Astrocyte of the cerebellum (primary cell): Measurements from ENCODE around the gene TMEM273.

ENCODE experiments used
- DNase-seq: peaks from one replicate; pipeline ENCODE4 v3.0.0-alpha.2; 2011; ENCODE audit warnings: low read depth
- H3K4me3 ChIP-seq: 2 replicates; pipeline ENCODE4 v1.5.1; 2011; ENCODE audit warnings: mild to moderate bottlenecking, low read depth, low read length, moderate library complexity
- CTCF ChIP-seq: IDR thresholded peaks from 2 replicates; pipeline ENCODE4 v1.5.1; 2012; ENCODE audit warnings: low read length, low read depth, moderate library complexity, mild to moderate bottlenecking; ENCODE audit errors: missing control alignments
- in situ Hi-C: cut with HindIII; loops from 2 replicates; pipeline ENCODE4 v1.10.0; 2017; ENCODE audit warnings: low sequenced_read_pairs

The TMEM273 gene

GRCh38 chr10:49153115-49153514 is 35.1 kb downstream of the TMEM273 start:
- TF ChIP-seq CTCF = no peak
- H3K4me3 ChIP-seq = no peak overlapping the region
- DNase-seq = no peak
- in situ Hi-C loops = no loop called here

- TF ChIP-seq CTCF = no peak
- DNase-seq = no peak
- in situ Hi-C loops = no loop called here
- H3K4me3 ChIP-seq = no peak overlapping the region
Measured at GRCh38 chr10:49152663-49153062, 35.5 kb downstream of the TMEM273 start.

GRCh38 chr10:49152037-49152436 is 36.2 kb downstream of the TMEM273 start:
- in situ Hi-C loops = no loop called here
- no peak overlapping the region for H3K4me3 ChIP-seq
- no peak for TF ChIP-seq CTCF
- no peak for DNase-seq

DNA sequence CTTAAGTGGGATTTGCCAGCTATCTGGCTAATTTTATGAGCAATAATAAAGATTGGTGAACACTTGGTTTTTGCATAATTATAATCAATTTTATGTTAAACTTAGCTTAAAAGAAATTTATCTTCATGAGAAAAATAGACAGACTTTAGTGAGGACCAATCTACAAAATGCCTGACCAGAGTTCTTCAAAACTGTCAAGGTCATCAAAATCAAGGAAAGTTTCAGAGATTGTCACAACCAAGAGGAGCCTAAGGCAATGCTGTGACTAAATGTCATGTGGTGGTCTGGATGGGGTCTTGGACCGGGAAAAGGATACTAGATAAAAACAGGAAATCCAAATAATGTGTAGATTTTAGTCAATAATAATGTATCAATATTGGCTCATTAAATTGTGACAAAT is 36.7 kb downstream of the TMEM273 start:
- no peak for TF ChIP-seq CTCF
- H3K4me3 ChIP-seq = no peak overlapping the region
- in situ Hi-C loops = no loop called here
- no peak for DNase-seq

GRCh38 chr10:49151025-49151445 is 37.2 kb downstream of the TMEM273 start:
- no peak for TF ChIP-seq CTCF
- DNase-seq = no peak
- in situ Hi-C loops = no loop called here
- no peak overlapping the region for H3K4me3 ChIP-seq

GRCh38 chr10:49150426-49150825 is 37.8 kb downstream of the TMEM273 start:
- in situ Hi-C loops = no loop called here
- no peak overlapping the region for H3K4me3 ChIP-seq
- TF ChIP-seq CTCF = no peak
- DNase-seq = no peak

DNA sequence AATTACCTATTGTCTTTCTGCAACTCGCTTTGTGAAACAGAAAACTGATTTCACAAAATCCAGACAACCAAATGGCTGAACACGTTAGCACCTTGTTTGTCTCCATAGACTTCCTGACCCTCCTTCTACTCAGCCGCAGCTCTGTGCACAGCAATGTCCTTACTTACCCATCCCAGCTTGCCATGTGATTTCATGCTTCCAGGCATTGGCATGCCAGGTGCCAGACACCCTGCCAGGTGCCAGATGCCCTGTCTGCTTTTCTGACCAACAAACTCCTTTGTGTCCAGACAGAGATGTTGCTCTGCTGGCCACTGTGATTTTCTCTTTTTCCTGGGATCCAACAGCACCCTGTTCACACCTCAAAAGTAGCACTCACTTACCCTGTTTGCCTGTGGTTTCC is 38.3 kb downstream of the TMEM273 start:
- no peak for TF ChIP-seq CTCF
- in situ Hi-C loops = no loop called here
- H3K4me3 ChIP-seq = no peak overlapping the region
- no peak for DNase-seq
